Central memory CD8-positive, alpha-beta T cell (primary cell): ENCODE measurements around the gene G6PC1.
"Not testable (repeated sequence)": the region's sequence is repeated elsewhere in the genome, so short reads cannot be mapped to it uniquely, and the experiment has no call there.

Source experiments
- ATAC-seq: fragments of 150-1000 bp; cut with Tn5 transposase; replicated peaks from 2 replicates; pipeline ENCODE4 v1.10.0; 2022; ENCODE audit warnings: mild to moderate bottlenecking, moderate FRiP score, moderate number of reproducible peaks; ENCODE audit not compliant: poor library complexity, severe bottlenecking; ENCODE audit errors: extremely low read depth
- DNase-seq, 2 donors: peaks; one replicate each; pipeline ENCODE4 v3.0.0; 2021; ENCODE audit warnings: low spot score in 2 of 2
- H3K27ac Mint-ChIP-seq: one replicate; pipeline ENCODE4 v1.8.0; 2022; ENCODE audit warnings: low read depth, mild to moderate bottlenecking, moderate library complexity, mixed read lengths
- H3K27me3 Mint-ChIP-seq: one replicate; pipeline ENCODE4 v1.8.0; 2022; ENCODE audit warnings: mixed read lengths
- H3K36me3 Mint-ChIP-seq: one replicate; pipeline ENCODE4 v1.8.0; 2022; ENCODE audit warnings: mild to moderate bottlenecking, moderate library complexity, mixed read lengths; ENCODE audit not compliant: insufficient read depth
- H3K4me1 Mint-ChIP-seq: one replicate; pipeline ENCODE4 v1.8.0; 2022; ENCODE audit warnings: mixed read lengths
- H3K4me3 Mint-ChIP-seq: one replicate; pipeline ENCODE4 v1.8.0; 2022; ENCODE audit warnings: mild to moderate bottlenecking, moderate library complexity, mixed read lengths
- H3K9me3 Mint-ChIP-seq: one replicate; pipeline ENCODE4 v1.8.0; 2022; ENCODE audit warnings: mixed read lengths

The G6PC1 gene

DNA sequence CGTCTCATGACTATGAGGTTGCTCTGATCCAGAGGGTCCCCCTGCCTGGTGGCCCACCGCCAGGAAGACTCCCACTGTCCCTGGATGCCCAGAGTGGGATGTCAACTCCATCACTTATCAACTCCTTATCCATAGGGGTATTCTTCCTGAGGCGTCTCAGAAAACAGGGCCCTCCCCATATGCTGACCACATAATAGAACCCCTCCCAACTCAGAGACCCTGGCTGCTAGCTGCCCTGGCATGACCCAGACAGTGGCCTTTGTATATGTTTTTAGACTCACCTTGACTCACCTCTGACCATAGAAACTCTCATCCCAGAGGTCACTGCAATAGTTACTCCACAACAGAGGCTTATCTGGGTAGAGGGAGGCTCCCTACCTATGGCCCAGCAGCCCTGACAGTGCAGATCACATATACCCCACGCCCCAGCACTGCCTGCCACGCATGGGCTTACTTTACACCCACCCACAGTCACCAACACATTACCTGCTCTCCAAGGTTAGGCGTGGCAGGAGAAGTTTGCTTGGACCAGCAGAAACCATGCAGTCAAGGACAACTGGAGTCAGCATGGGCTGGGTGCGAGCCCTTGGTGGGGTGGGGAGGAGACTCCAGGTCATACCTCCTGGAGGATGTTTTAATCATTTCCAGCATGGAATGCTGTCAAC lies 2.3 kb upstream of the G6PC1 start:
- ATAC-seq (no peak), DNase-seq (no peak)
- H3K9me3 Mint-ChIP-seq: no peaks in the 10 kb centered on the region
- H3K4me3 Mint-ChIP-seq: no peak overlapping the region
- no peak overlapping the region for H3K27ac Mint-ChIP-seq
- H3K4me1 Mint-ChIP-seq: no peaks in the 10 kb centered on the region
- H3K27me3 Mint-ChIP-seq: peaks cover 59% of the 10 kb centered on the region
- peaks cover 1% of the 10 kb centered on the region for H3K36me3 Mint-ChIP-seq

DNA sequence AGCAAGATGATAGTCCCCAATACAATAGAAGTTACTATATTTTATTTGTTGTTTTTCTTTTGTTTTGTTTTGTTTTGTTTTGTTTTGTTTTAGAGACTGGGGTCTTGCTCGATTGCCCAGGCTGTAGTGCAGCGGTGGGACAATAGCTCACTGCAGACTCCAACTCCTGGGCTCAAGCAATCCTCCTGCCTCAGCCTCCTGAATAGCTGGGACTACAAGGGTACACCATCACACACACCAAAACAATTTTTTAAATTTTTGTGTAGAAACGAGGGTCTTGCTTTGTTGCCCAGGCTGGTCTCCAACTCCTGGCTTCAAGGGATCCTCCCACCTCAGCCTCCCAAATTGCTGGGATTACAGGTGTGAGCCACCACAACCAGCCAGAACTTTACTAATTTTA lies 618 bp upstream of the G6PC1 start:
- peaks cover 45% of the 10 kb centered on the region for H3K27me3 Mint-ChIP-seq
- not testable (repeated sequence) for DNase-seq, H3K27ac Mint-ChIP-seq

DNA sequence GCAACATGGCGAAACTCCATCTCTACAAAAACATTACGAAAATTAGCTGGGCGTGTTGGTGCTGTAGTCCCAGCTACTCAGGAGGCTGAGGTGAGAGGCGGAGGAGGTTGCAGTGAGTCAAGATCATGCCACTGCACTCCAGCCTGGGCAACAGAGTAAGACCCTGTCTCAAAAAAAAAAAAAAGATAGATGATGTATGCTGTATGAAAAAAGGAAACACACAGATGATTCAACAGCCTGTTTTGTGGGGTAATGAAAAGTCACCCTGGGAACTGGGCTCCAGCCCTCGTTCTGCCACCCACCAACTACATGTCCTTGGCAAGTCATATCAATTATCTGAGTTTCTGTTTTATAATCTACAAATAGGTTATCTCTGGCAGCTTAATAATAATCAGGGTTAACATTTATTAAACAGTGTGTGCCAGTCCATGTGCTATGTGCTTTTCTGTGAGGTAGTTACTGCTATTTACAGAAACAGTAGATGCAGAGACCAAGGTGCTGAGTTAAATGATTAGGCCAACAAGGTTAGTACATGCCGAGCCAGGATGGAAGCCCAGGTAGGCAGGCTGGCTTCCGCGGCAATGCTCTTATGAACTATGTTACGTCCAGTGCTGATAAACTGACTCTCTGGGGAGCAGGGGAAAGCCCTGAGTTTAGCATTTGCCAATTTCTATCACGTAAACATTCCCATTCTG lies 1.1 kb downstream of the G6PC1 start:
- H3K4me3 Mint-ChIP-seq: no peak overlapping the region
- H3K9me3 Mint-ChIP-seq: no peaks in the 10 kb centered on the region
- no peak overlapping the region for H3K27ac Mint-ChIP-seq
- DNase-seq (no peak), ATAC-seq (no peak)
- peaks cover 45% of the 10 kb centered on the region for H3K27me3 Mint-ChIP-seq
- peaks cover 2% of the 10 kb centered on the region for H3K36me3 Mint-ChIP-seq
- H3K4me1 Mint-ChIP-seq: no peaks in the 10 kb centered on the region

More for the DNA sequence above, 618 bp upstream of the G6PC1 start:
- not testable (repeated sequence) for H3K4me3 Mint-ChIP-seq, ATAC-seq, H3K4me1 Mint-ChIP-seq, H3K36me3 Mint-ChIP-seq, H3K9me3 Mint-ChIP-seq

DNA sequence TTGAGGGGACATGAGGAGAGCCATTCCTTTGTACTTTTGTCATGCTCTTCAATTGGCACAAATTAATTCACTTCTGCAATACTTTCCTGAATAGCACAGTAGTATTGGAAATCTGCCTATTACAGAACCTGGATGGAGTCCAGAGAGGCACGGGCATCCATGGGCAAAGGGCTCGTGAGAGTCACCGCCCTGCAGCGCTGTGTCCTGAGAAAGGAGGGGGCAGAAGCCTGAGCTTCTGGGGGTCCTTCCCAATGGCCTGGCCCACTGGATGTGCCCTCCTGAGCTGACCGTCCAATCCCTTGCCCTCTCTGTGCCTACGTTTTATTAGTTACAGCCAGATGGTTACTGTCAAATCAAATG lies 3.5 kb downstream of the G6PC1 start:
- ATAC-seq (no peak), DNase-seq (no peak)
- H3K36me3 Mint-ChIP-seq: peaks cover 2% of the 10 kb centered on the region
- H3K9me3 Mint-ChIP-seq: no peaks in the 10 kb centered on the region
- no peaks in the 10 kb centered on the region for H3K4me1 Mint-ChIP-seq
- H3K27me3 Mint-ChIP-seq: peaks cover 34% of the 10 kb centered on the region
- H3K27ac Mint-ChIP-seq: no peak overlapping the region
- no peak overlapping the region for H3K4me3 Mint-ChIP-seq

DNA sequence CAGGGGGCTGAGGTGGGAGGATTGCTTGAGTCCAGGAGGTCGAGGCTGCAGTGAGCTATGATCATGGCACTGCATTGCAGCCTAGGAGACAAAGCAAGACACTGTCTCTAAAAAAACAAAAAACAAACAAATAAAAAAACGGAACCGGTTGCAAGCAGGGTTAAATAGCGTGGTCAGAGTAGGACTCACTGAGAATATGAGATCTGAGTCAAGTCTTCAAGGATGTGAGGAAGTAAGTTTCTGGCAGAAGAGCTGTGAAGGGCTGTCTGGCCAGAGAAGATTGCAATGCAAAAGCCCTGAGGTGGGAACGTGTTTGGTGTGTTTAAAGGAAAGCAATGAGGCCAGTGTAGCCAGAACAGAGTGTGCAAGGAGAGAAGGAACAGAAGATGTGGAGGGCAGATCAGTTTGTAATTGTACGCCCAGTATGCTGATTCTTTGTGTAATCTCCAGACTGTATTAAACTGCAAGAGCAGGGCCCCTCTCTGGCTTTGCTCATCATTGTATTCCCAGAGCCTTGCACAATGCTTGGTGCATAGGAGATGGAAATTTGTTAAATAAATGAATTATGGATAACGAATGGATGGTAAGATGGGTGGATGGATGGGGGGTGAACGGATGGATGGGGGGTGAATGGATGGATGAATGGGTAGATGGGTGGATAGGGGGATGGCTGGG lies 6.3 kb downstream of the G6PC1 start:
- no peak for ATAC-seq
- Mint-ChIP-seq H3K9me3 (no peaks in the 10 kb centered on the region), H3K4me1 (no peaks in the 10 kb centered on the region), H3K36me3 (peaks cover 2% of the 10 kb centered on the region), H3K4me3 (no peak overlapping the region), H3K27ac (no peak overlapping the region), H3K27me3 (peaks cover 37% of the 10 kb centered on the region)
- no peak for DNase-seq

DNA sequence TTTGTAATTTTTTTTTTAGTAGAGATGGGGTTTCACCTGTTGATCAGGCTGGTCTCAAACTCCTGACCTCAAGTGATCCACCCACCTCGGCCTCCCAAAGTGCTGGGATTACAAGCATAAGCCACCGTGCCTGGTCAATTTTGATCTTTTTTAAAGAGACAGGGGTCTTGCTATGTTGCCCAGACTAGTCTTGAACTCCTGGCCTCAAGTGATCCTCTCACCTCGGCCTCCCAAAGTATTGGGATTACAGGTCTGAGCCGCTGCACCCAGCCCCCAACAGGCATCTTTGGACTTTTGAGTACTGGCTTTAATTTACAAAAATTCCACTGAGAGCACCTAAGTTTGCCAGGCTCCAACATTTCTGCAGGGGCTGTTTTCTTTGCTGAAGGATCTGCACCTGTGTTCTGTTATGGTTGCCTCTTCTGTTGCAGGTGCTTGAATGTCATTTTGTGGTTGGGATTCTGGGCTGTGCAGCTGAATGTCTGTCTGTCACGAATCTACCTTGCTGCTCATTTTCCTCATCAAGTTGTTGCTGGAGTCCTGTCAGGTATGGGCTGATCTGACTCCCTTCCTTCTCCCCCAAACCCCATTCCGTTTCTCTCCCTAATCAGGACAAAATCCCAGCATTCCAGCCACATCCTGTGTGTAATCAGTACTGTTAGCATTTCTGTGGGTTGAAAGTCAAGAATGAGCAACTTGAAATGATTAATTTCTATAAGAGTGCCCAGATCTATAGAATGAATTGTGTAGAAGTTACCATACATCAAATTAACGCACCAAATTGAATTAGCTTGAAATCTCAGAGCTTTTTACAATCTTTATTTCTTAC lies 8.5 kb downstream of the G6PC1 start:
- Mint-ChIP-seq H3K36me3 (peaks cover 2% of the 10 kb centered on the region), H3K4me1 (no peaks in the 10 kb centered on the region), H3K27me3 (peaks cover 31% of the 10 kb centered on the region), H3K27ac (no peak overlapping the region), H3K9me3 (no peaks in the 10 kb centered on the region), H3K4me3 (no peak overlapping the region)
- no peak for ATAC-seq
- no peak for DNase-seq

DNA sequence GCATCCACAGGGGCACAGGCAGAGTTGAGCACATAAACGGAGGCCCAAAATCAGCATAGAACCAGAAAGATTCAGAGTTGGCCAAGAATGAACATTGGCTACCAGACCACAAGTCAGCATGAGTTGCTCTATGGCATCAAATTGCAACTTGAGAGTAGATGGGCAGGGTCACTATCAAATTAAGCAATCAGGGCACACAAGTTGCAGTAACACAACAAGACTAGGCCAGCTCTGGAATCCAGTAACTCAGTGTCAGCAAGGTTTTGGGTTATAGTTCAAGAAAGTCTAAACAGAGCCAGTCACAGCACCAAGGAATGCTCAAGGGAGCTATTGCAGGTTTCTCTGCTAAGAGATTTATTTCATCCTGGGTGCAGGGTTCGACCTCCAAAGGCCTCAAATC lies 12.9 kb downstream of the G6PC1 start:
- no peaks in the 10 kb centered on the region for H3K36me3 Mint-ChIP-seq

DNA sequence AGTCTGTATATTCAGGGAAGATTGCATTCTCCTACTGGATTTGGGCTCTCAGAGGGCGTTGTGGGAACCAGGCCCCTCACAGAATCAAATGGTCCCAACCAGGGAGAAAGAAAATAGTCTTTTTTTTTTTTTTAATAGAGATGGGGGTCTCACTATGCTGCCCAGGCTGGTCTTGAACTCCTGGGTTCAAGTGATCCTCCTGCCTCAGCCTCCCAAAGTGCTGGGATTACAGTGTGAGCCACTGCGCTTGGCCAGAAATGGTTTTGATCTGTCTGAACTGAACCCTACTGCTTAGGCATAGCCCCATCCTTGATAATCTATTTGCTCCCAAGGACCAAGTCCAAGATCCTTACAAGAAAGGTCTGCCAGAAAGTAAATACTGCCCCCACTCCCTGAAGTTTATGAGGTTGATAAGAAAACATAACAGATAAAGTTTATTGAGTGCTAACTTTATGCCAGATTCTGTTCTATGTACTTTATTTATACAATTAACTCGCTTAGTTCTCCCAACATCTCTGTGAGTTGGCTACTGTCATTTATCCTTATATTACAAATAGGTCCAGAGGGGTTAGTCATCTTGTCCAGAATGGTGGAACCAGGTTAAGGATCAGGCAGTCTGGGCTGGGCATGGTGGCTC lies 13.5 kb downstream of the G6PC1 start:
- H3K36me3 Mint-ChIP-seq: no peaks in the 10 kb centered on the region
- ATAC-seq (no peak), DNase-seq (no peak)
- no peak overlapping the region for H3K4me3 Mint-ChIP-seq
- no peaks in the 10 kb centered on the region for H3K4me1 Mint-ChIP-seq
- H3K9me3 Mint-ChIP-seq: no peaks in the 10 kb centered on the region
- H3K27me3 Mint-ChIP-seq: peaks cover 36% of the 10 kb centered on the region
- no peak overlapping the region for H3K27ac Mint-ChIP-seq

More for the DNA sequence above, 12.9 kb downstream of the G6PC1 start:
- Mint-ChIP-seq H3K4me1 (no peaks in the 10 kb centered on the region), H3K4me3 (no peak overlapping the region), H3K27ac (no peak overlapping the region), H3K27me3 (peaks cover 38% of the 10 kb centered on the region), H3K9me3 (no peaks in the 10 kb centered on the region)
- DNase-seq: no peak
- no peak for ATAC-seq

DNA sequence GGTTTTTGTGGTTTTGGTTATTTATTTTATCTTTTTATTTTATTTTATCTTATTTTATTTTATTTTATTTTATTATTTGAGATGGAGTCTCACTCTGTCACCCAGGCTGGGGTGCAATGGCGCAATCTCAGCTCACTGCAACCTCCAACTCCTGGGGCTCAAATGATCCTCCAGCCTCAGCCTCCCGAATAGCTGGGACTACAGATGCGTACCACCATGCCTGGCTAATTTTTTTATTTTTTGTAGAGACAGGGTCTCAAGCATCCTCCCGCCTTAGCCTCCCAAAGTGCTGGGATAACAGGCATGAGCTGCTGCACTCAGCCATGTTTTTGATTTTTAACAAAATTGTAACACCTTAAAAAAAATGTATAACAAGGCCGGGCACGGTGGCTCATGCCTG lies 14.7 kb downstream of the G6PC1 start:
- H3K4me3 Mint-ChIP-seq, H3K36me3 Mint-ChIP-seq, ATAC-seq, H3K27ac Mint-ChIP-seq, DNase-seq, H3K4me1 Mint-ChIP-seq, H3K9me3 Mint-ChIP-seq: not testable (repeated sequence)
- peaks cover 34% of the 10 kb centered on the region for H3K27me3 Mint-ChIP-seq

DNA sequence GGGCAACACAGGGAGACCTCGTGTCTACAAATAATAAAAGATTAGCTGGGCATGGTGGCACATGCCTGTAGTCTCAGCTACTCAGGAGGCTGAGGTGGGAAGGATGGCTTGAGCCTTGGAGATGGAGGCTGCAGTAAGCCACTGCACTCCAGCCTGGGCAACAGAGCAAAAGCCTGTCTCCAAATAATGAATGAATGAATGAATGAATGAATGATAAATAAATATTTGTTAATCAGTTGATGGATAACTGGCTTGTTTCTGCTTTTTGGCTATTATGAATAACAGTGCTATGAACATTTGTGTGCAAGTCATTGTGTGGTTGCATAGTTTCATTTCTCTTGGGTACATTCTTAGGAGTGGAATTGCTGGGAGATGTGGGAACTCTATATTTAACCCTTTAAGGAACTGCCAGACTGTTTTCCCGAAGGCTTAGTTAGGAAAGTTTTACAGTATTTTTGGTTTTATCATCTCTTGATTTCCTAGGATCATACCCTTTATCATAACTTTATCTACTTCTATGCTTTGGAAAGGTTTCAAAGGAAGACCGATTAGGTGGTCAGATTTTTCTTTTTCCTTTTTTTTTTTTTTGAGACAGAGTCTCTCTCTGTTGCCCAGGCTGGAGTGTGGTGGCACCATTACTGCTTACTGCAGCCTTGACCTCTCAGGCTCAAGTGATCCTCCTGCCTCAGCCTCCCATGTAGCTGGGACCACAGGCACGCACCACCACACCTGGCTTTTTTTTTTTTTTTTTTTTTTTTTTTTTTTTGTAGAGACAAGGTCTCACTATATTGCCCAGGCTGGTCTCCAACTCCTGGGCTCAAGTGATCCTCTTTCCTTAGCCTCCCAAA lies 16.0 kb downstream of the G6PC1 start:
- not testable (repeated sequence) for DNase-seq, H3K4me3 Mint-ChIP-seq, H3K36me3 Mint-ChIP-seq, H3K4me1 Mint-ChIP-seq, H3K27ac Mint-ChIP-seq, ATAC-seq, H3K9me3 Mint-ChIP-seq
- H3K27me3 Mint-ChIP-seq: peaks cover 34% of the 10 kb centered on the region

DNA sequence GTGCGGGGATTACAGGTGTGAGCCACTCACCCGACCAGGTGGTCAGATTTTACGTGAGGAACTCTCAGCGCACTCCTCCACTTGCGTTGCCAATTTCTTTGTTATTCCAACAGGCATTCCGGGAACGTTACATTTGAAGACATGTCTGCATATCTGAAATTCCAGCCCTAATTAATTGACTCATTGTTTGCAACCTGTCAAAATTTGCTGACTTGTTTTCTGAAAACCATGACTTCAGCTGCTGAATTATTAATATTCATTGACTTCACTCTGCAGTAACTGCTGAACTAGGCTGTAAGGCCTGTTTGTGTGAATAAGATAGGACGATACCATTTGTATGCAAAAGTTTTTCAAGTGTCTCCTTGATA lies 16.6 kb downstream of the G6PC1 start:
- Mint-ChIP-seq H3K4me3 (no peak overlapping the region), H3K9me3 (no peaks in the 10 kb centered on the region), H3K27me3 (peaks cover 37% of the 10 kb centered on the region), H3K4me1 (no peaks in the 10 kb centered on the region), H3K27ac (no peak overlapping the region), H3K36me3 (no peaks in the 10 kb centered on the region)
- DNase-seq (no peak), ATAC-seq (no peak)
